HG03460 (cell line): ENCODE data around the gene WDR43.

Source experiments
- ATAC-seq: cut with Tn5 transposase; IDR thresholded peaks from one replicate; pipeline ENCODE4 v1.9.1; 2021; ENCODE audit not compliant: unreplicated experiment

WDR43 gene, protein sequence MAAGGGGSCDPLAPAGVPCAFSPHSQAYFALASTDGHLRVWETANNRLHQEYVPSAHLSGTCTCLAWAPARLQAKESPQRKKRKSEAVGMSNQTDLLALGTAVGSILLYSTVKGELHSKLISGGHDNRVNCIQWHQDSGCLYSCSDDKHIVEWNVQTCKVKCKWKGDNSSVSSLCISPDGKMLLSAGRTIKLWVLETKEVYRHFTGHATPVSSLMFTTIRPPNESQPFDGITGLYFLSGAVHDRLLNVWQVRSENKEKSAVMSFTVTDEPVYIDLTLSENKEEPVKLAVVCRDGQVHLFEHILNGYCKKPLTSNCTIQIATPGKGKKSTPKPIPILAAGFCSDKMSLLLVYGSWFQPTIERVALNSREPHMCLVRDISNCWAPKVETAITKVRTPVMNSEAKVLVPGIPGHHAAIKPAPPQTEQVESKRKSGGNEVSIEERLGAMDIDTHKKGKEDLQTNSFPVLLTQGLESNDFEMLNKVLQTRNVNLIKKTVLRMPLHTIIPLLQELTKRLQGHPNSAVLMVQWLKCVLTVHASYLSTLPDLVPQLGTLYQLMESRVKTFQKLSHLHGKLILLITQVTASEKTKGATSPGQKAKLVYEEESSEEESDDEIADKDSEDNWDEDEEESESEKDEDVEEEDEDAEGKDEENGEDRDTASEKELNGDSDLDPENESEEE

GRCh38 chr2:28894470-28895188 is at the start of gene WDR43:
WDR43 (plus strand) TSS chr2:28894667; CDS start chr2:28894699, 32 bp downstream.
- peak; percentile 87 for ATAC-seq

DNA sequence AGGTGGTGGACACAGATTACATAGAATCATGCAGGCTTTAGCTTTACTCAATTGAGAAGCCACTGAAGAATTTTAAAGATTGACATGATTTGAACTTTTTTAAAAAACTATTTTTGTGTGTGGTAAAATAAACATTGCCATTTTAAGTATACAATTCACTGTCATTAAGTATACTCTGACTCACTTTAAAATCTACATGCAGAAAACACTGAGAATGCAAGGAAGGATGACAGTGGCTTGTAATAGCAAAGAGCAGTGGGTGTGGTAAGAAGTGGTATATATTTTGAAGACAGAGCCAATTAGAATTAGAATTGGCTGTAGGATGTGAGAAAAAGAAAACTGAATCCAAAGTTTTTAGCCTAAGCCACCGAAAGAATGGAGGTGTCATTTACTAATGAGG is 39.3 kb upstream of the WDR43 start:
- no peak for ATAC-seq

DNA sequence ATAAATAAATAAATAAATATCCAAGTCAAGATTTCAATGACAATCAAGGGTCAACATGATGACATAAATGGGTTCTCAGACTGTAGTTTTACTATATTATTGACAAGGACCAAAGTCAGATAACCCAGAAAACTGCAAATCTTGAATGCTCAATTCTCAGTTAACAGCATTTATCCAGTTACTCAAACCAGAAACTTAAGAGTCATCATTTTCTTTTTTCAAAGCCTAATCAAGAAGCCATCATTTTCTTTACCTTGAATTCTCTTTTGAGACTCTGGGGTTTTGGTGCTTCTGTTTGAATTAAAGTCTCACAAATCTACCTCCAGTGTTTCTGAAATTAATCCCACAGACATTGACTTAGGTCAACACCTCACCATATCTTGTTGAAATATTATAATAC is 38.5 kb upstream of the WDR43 start:
- ATAC-seq, result no peak

DNA sequence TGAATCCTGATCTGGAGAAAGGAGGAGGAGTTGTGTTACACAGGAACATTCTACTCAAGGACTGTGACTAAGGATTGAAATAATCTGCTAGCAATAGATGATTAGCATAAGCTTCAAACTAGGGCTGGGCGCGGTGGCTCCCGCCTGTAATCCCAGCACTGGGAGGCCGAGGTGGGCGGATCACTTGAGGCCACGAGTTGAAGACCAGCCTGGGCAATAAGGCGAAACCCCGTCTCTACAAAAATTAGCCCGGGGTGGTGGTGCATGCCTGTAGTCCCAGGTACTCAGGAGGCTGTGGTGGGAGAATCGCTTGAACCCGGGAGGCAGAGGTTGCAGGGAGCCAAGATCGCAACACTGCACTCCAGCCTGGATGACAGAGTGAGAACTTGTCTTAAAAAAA is 25.9 kb upstream of the WDR43 start:
- ATAC-seq, result no peak

GRCh38 chr2:28869494-28870145 is 24.8 kb upstream of the WDR43 start:
- peak; percentile 25 for ATAC-seq

- peak; percentile 97 for ATAC-seq
Measured at GRCh38 chr2:28870146-28870891, 24.1 kb upstream of the WDR43 start, which contains the start of gene TRMT61B. TRMT61B (minus strand) TSS chr2:28870309; CDS start chr2:28870277, 32 bp downstream.

GRCh38 chr2:28871620-28872019 is 22.8 kb upstream of the WDR43 start:
- no peak for ATAC-seq

DNA sequence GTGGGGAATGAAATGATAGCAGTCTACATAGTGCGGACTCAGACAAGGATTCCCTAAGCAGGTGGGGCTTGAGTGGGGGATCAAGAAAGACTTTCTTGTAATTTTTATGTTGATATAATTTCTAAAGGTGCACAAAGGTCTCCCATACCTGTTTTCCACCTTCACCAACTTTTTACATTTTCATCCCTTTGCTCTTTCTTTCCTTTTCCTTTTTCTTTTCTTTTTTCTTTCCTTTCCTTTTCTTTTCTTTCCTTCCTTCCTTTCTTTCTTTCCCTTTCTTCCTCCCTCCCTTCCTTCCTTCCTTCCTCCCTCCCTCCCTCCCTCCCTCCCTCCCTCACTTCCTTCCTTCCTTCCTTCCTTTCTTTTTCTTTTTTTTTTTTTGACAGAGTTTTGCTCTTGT is 14.3 kb upstream of the WDR43 start:
- no peak for ATAC-seq

DNA sequence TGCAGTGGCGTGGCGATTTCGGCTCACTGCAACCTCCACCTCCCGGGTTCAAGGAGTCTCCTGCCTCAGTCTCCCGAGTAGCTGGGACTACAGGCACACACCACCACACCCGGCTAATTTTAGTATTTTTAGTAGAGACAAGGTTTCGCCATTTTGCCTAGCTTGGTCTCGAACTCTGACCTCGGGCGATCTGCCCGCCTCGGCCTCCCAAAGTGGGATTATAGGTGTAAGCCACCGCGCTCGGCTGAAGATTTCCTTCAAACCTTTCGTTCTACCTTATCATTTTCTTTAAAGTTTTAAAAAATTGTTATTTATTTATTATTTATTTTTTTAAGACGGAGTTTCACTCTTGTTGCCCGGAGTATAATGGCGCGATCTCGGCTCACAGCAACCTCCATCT is 979 bp upstream of the WDR43 start:
- ATAC-seq, result no peak

- peak; percentile 29 for ATAC-seq
Measured at GRCh38 chr2:28895189-28895893, 874 bp downstream of the WDR43 start.

DNA sequence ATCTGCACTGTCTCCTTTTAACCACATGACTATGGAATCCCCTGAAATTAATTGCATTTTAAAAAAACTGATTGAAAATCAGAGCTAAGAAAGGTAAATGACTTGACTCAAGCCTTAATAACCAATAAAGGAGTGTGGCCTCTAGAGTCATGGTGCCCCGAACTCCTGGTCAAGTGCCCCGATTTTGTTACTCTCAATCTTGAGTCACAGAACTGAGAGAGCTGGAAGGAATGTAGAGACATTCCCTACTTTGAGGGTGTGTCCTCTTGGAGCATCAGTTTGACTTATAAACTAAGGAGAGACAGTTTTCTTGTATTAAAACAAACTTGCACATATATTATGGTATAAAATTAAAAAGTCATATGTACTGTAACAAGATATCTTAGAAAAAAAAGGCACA is 2.4 kb downstream of the WDR43 start:
- ATAC-seq, result no peak

- ATAC-seq, result no peak
Measured at GRCh38 chr2:28898048-28898447, 3.6 kb downstream of the WDR43 start.

DNA sequence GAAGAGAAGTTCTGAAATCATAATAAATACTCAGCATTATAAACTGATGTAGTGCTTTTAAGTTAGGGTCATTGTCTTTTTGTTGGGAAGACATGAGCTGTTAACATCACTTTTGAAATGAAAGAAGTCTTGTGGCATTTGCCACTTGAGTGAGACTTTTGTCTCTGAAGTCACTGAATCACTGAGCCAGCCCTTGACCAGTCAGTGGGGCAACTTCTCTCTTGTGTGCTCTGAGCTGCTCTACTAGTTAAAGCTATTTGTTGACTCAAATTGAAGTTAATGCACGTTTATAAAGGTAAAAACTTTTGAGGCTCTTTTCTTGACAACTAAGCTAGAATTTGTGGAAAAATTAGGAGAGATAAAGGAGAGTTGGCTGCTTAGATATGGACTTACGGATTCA is 6.7 kb downstream of the WDR43 start:
- no peak for ATAC-seq

DNA sequence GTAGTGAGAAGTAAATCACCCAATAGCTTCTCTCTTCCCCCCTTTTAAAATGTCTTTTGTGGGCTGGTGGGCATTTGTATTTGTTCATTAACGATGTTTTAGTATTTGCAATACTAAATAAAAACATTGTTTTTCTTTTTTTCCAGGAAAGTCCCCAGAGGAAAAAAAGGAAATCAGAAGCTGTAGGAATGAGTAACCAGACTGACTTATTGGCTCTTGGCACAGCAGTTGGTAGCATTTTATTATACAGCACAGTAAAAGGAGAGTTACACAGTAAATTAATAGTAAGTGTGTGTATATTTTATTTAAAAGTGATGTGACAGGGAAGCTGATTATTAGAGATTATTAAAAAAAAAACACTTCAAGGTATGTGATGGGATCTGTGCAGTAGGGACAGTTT is 7.4 kb downstream of the WDR43 start:
- no peak for ATAC-seq

GRCh38 chr2:28902584-28902983 is 8.1 kb downstream of the WDR43 start:
- ATAC-seq, result no peak

DNA sequence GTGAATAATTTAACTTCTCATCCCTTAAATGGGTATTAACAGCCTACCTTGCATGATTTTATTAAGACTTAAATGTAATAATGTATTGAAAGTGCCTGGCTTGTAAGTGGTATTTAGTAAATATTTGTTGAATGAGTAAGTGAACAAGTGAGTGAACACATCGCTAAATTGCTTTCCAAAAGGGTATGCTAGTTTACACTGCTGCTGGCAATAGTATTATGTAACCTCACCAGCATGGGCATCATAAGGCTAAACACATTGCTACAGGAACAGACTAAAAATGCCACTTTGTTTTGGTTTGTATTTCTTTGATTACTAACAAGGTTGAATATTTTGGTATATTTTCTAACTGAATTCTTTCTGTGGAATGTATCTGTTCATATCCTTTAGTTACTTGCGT is 9.8 kb downstream of the WDR43 start:
- ATAC-seq, result no peak

DNA sequence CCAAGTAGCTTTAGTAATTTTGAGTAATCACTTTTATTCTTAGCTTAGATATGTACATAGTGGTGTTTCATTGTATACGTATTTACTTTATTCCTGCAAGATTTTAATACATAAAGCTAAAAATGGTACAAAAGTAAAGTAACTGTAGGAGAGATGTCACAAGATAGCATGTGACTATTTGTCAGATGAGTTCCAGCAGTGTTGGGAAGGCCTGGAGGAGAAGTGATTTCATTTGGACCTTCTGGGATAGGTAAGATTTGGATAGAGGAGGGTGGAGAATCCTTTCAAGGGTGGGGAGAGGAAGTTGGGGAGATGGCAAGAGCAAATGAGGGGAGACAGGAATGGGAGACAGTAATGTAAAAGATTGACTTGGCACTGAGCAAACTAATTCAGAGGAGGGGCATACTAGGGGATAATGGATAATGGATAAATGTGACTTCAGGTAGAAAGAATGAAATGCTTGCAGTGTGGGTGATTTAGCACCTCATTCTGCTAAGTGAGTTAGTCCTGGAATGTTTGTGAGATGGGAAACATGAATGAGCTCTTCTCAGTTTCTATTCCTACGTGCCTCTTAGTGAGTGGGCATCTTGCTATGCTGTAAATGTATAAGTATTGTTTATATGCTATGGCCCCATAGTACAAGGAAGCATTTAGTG is 10.5 kb downstream of the WDR43 start:
- no peak for ATAC-seq

DNA sequence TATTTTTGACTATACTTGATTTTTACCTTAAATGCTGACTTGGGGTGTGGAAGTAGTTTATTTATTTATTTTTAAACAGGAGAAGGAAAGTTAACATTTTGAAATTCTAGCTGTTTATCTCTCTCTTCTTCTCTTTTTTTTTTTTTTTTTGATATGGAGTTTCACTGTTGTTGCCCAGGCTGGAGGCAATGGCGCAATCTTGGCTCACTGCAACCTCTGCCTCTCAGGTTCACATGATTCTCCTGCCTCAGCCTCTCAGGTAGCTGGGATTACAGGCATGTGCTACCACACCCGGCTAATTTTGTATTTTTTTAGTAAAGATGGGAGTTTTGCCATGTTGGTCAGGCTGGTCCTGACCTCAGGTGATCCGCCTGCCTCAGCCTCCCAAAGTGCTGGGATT is 11.1 kb downstream of the WDR43 start:
- ATAC-seq, result no peak

- no peak for ATAC-seq
Measured at GRCh38 chr2:28906376-28906775, 11.9 kb downstream of the WDR43 start.
